OCI-LY7 (cell line): ENCODE data around the gene PLA2G2E. TPM values are rescaled to one million over a fixed set of nuclear protein-coding genes. Genes with fewer than 3 reads are reported as not detected.

Source experiments
- BruUV-seq: library from RNA; stranded (reverse); fragments of 400-500 nt; replicated peaks from 2 replicates; lab custom pipeline; 2021; lab: Mats Ljungman, UMichigan
- CTCF ChIA-PET: fragments of 300-600 bp; sonication (Branson Sonifier 250); formaldehyde crosslinking; loops from one replicate; lab custom pipeline; 2022; ENCODE audit warnings: antibody characterized with exemption; ENCODE audit not compliant: unreplicated experiment; lab: Charles Lee
- POLR2A ChIA-PET: fragments of 300-600 bp; sonication (Branson Sonifier 250); formaldehyde crosslinking; loops from one replicate; lab custom pipeline; 2022; ENCODE audit warnings: antibody characterized with exemption; lab: Charles Lee
- DNase-seq: peaks from one replicate; pipeline ENCODE4 v3.0.0-alpha.2; 2015; ENCODE audit warnings: low spot score
- H2AFZ ChIP-seq: fragments of 200-600 bp; sonication (generic), shearing (Covaris generic); 2 replicates; pipeline ENCODE4 v1.6.1; 2014; ENCODE audit warnings: mild to moderate bottlenecking, antibody characterized with exemption, low read length, moderate library complexity
- H3K27ac ChIP-seq: fragments of 200-600 bp; sonication (generic); 2 replicates; pipeline ENCODE4 v1.5.1; 2014; ENCODE audit warnings: mixed run types, low read depth, mild to moderate bottlenecking, moderate library complexity, low read length, inconsistent platforms; ENCODE audit not compliant: poor library complexity, severe bottlenecking
- H3K36me3 ChIP-seq: fragments of 200-600 bp; sonication (generic); 2 replicates; pipeline ENCODE4 v1.6.1; 2014; ENCODE audit warnings: mild to moderate bottlenecking, antibody characterized with exemption, low read length, moderate library complexity, mixed read lengths; ENCODE audit not compliant: insufficient read depth
- H3K4me1 ChIP-seq: fragments of 200-600 bp; sonication (generic); 2 replicates; pipeline ENCODE4 v1.5.1; 2014; ENCODE audit warnings: mild to moderate bottlenecking, low read length; ENCODE audit not compliant: insufficient read depth, poor library complexity, severe bottlenecking
- H3K4me2 ChIP-seq: fragments of 200-600 bp; sonication (generic); 2 replicates; pipeline ENCODE4 v1.6.1; 2014; ENCODE audit warnings: mild to moderate bottlenecking, low read length
- H3K4me3 ChIP-seq: fragments of 200-600 bp; sonication (generic); 2 replicates; pipeline ENCODE4 v1.5.1; 2014; ENCODE audit warnings: mild to moderate bottlenecking, low read depth, low read length; ENCODE audit not compliant: poor library complexity, severe bottlenecking
- H3K79me2 ChIP-seq: fragments of 200-600 bp; sonication (generic); 2 replicates; pipeline ENCODE4 v1.6.1; 2016; ENCODE audit warnings: low read depth, mild to moderate bottlenecking, low read length, moderate library complexity, mixed read lengths; ENCODE audit not compliant: insufficient read depth
- H3K9me2 ChIP-seq: fragments of 200-600 bp; sonication (generic); 2 replicates; pipeline ENCODE4 v1.6.1; 2016; ENCODE audit warnings: mild to moderate bottlenecking, low read length, mixed read lengths; ENCODE audit not compliant: insufficient read depth
- H3K9me3 ChIP-seq: fragments of 200-600 bp; sonication (generic); 2 replicates; pipeline ENCODE4 v1.6.1; 2014; ENCODE audit warnings: mild to moderate bottlenecking, mixed run types, low read length, mixed read lengths
- H4K20me1 ChIP-seq: fragments of 200-600 bp; sonication (generic); 2 replicates; pipeline ENCODE4 v1.6.1; 2014; ENCODE audit warnings: mild to moderate bottlenecking, antibody characterized with exemption, low read length, moderate library complexity, mixed read lengths; ENCODE audit not compliant: insufficient read depth
- CTCF ChIP-seq: fragments of 200-600 bp; sonication (generic); conservative IDR thresholded peaks from 2 replicates; pipeline ENCODE4 v1.5.1; 2014; ENCODE audit warnings: mild to moderate bottlenecking, antibody characterized with exemption, low read length, moderate library complexity, mixed read lengths
- EZH2phosphoT487 ChIP-seq: fragments of 200-600 bp; sonication (generic); IDR thresholded peaks from 2 replicates; pipeline ENCODE4 v1.6.1; 2018; ENCODE audit warnings: low read depth, borderline replicate concordance, mild to moderate bottlenecking, mixed run types, antibody characterized with exemption, low read length, moderate library complexity, mixed read lengths
- intact Hi-C: fragments of 100-400 bp; cut with micrococcal nuclease; formaldehyde crosslinking; loops from one replicate; pipeline ENCODE4 v1.10.0; 2022; ENCODE audit not compliant: unreplicated experiment
- total RNA-seq, 2 experiments: library from RNA; depleted of rRNA in 1 of 2; stranded (reverse); fragments of >200 nt in 1 of 2; shearing (Covaris generic) in 1 of 2; gene quantifications; 2 replicates each; pipeline ENCODE4 v1.2.3, GENCODE V29; 2014 to 2022

The PLA2G2E gene
- total RNA-seq, 2 experiments from 2014 or later = not detected

- no peak overlapping the region for H3K27ac ChIP-seq
- H3K4me1 ChIP-seq = no peaks in the 10 kb centered on the region
- no peak for TF ChIP-seq CTCF
- no peak for TF ChIP-seq EZH2phosphoT487
- no peak overlapping the region for H3K4me2 ChIP-seq
- no TSS peak for BruUV-seq
- DNase-seq = no peak
- ChIA-PET CTCF (no interaction called here), POLR2A (no interaction called here)
- H3K9me2 ChIP-seq = no peaks in the 10 kb centered on the region
- H2AFZ ChIP-seq = no peak overlapping the region
- no peaks in the 10 kb centered on the region for H4K20me1 ChIP-seq
- H3K9me3 ChIP-seq = no peaks in the 10 kb centered on the region
- intact Hi-C loops = no loop called here
- H3K4me3 ChIP-seq = no peak overlapping the region
- no peaks in the 10 kb centered on the region for H3K79me2 ChIP-seq
- H3K36me3 ChIP-seq = no peaks in the 10 kb centered on the region
Measured at GRCh38 chr1:19923953-19924346, 533 bp upstream of the PLA2G2E start.

GRCh38 chr1:19922015-19922688 lies 1.3 kb downstream of the PLA2G2E start:
- no peak for DNase-seq
- CTCF ChIA-PET = no interaction called here
- Histone ChIP-seq H3K9me3 (no peaks in the 10 kb centered on the region), H3K4me2 (no peak overlapping the region), H2AFZ (no peak overlapping the region), H3K4me3 (no peak overlapping the region), H3K27ac (no peak overlapping the region), H3K79me2 (no peaks in the 10 kb centered on the region), H3K36me3 (no peaks in the 10 kb centered on the region), H4K20me1 (no peaks in the 10 kb centered on the region), H3K4me1 (no peaks in the 10 kb centered on the region), H3K9me2 (no peaks in the 10 kb centered on the region)
- intact Hi-C loops = no loop called here
- POLR2A ChIA-PET = no interaction called here
- TF ChIP-seq CTCF (no peak), EZH2phosphoT487 (no peak)
- BruUV-seq = no TSS peak

- no TSS peak for BruUV-seq
- no peak overlapping the region for H3K4me2 ChIP-seq
- no peak for TF ChIP-seq CTCF
- TF ChIP-seq EZH2phosphoT487 = no peak
Measured at GRCh38 chr1:19921310-19921709, 2.1 kb downstream of the PLA2G2E start.

More at GRCh38 chr1:19921310-19921709, 2.1 kb downstream of the PLA2G2E start:
- Histone ChIP-seq H3K36me3 (no peaks in the 10 kb centered on the region), H3K9me2 (no peaks in the 10 kb centered on the region), H4K20me1 (no peaks in the 10 kb centered on the region), H2AFZ (no peak overlapping the region), H3K4me1 (no peaks in the 10 kb centered on the region), H3K9me3 (no peaks in the 10 kb centered on the region), H3K4me3 (no peak overlapping the region), H3K79me2 (no peaks in the 10 kb centered on the region), H3K27ac (no peak overlapping the region)
- ChIA-PET CTCF (no interaction called here), POLR2A (no interaction called here)
- intact Hi-C loops = no loop called here
- no peak for DNase-seq
